Neural cell (in vitro differentiated cells): ENCODE data around the gene SLC12A8. TPM values are rescaled to one million over a fixed set of nuclear protein-coding genes. Genes with fewer than 3 reads are reported as not detected.

Source experiments
- H2AFZ ChIP-seq: fragments of 200-600, 300-800 bp; sonication (generic), shearing (Covaris generic); 2 replicates; pipeline ENCODE4 v1.6.0; 2014; ENCODE audit warnings: low read depth, mild to moderate bottlenecking, antibody characterized with exemption, low read length, moderate library complexity
- H3F3A ChIP-seq: fragments of 200-600 bp; shearing (Covaris generic); 2 replicates; pipeline ENCODE4 v1.6.1; 2016; ENCODE audit warnings: mild to moderate bottlenecking, moderate library complexity, mixed read lengths, antibody characterized with exemption, low read length; ENCODE audit not compliant: insufficient read depth, poor library complexity, severe bottlenecking
- H3K27ac ChIP-seq: fragments of 200-600, 300-800 bp; sonication (generic), shearing (Covaris generic); 2 replicates; pipeline ENCODE4 v1.5.1; 2014; ENCODE audit warnings: mild to moderate bottlenecking, low read length, moderate library complexity
- H3K27me3 ChIP-seq: fragments of 300-800, 200-600 bp; sonication (generic), shearing (Covaris generic); 2 replicates; pipeline ENCODE4 v1.6.0; 2014; ENCODE audit warnings: mild to moderate bottlenecking, low read depth, low read length, moderate library complexity; ENCODE audit not compliant: insufficient read depth
- H3K36me3 ChIP-seq: fragments of 300-800, 200-600 bp; sonication (generic), shearing (Covaris generic); 2 replicates; pipeline ENCODE4 v1.5.1; 2014; ENCODE audit warnings: mild to moderate bottlenecking, antibody characterized with exemption, low read length, moderate library complexity; ENCODE audit not compliant: insufficient read depth
- H3K4me2 ChIP-seq: fragments of 300-800, 200-600 bp; sonication (generic), shearing (Covaris generic); 2 replicates; pipeline ENCODE4 v1.6.0; 2014; ENCODE audit warnings: mild to moderate bottlenecking, low read length
- H3K4me3 ChIP-seq: fragments of 300-800, 200-600 bp; sonication (generic), shearing (Covaris generic); 2 replicates; pipeline ENCODE4 v1.5.1; 2014; ENCODE audit warnings: mild to moderate bottlenecking, low read length, moderate library complexity
- H3K79me2 ChIP-seq: fragments of 200-600 bp; shearing (Covaris generic); replicated peaks from 2 replicates; pipeline ENCODE4 v1.6.0; 2014; ENCODE audit warnings: mild to moderate bottlenecking, low read length, moderate library complexity; ENCODE audit not compliant: insufficient read depth
- H3K9ac ChIP-seq: fragments of 300-800, 200-600 bp; sonication (generic), shearing (Covaris generic); 2 replicates; pipeline ENCODE4 v1.6.1; 2016; ENCODE audit warnings: mild to moderate bottlenecking, low read length, mixed read lengths
- H3K9me2 ChIP-seq: fragments of 200-600 bp; shearing (Covaris generic); 2 replicates; pipeline ENCODE4 v1.6.1; 2016; ENCODE audit warnings: mild to moderate bottlenecking, low read length, mixed read lengths; ENCODE audit not compliant: insufficient read depth
- H3K9me3 ChIP-seq: fragments of 200-600, 300-800 bp; sonication (generic), shearing (Covaris generic); 2 replicates; pipeline ENCODE4 v1.6.1; 2016; ENCODE audit warnings: mild to moderate bottlenecking, mixed run types, low read length, moderate library complexity, mixed read lengths
- H4K20me1 ChIP-seq: fragments of 200-600 bp; shearing (Covaris generic); 2 replicates; pipeline ENCODE4 v1.6.1; 2016; ENCODE audit warnings: mild to moderate bottlenecking, mixed run types; ENCODE audit not compliant: insufficient read depth
- CTCF ChIP-seq: fragments of 450-650 bp; IDR thresholded peaks from 2 replicates; pipeline ENCODE4 v1.5.1; 2014; ENCODE audit warnings: antibody characterized with exemption, mild to moderate bottlenecking, moderate library complexity; ENCODE audit not compliant: poor library complexity, severe bottlenecking
- EP300 ChIP-seq: fragments of 450-650 bp; conservative IDR thresholded peaks from 2 replicates; pipeline ENCODE4 v1.6.1; 2014; ENCODE audit warnings: antibody characterized with exemption, mild to moderate bottlenecking, moderate library complexity; ENCODE audit not compliant: poor library complexity, severe bottlenecking
- MXI1 ChIP-seq: fragments of 450-650 bp; conservative IDR thresholded peaks from 2 replicates; pipeline ENCODE4 v1.6.1; 2014; ENCODE audit warnings: antibody characterized with exemption, mild to moderate bottlenecking; ENCODE audit not compliant: poor library complexity, severe bottlenecking
- POLR2AphosphoS5 ChIP-seq: IDR thresholded peaks from 2 replicates; pipeline ENCODE4 v1.6.1; 2012
- RAD21 ChIP-seq: fragments of 450-650 bp; conservative IDR thresholded peaks from 2 replicates; pipeline ENCODE4 v1.6.1; 2014; ENCODE audit warnings: antibody characterized with exemption, mild to moderate bottlenecking, moderate library complexity
- polyA plus RNA-seq: library from polyadenylated mRNA; depleted of rRNA; stranded (reverse); fragments of >200 nt; gene quantifications from 2 replicates; pipeline ENCODE4 v1.2.3, GENCODE V29; 2014
- TF ChIP-seq, protein P1 (sequence below): IDR thresholded peaks from 2 replicates; pipeline ENCODE4 v1.6.1; 2012; ENCODE audit warnings: borderline replicate concordance

SLC12A8 gene
- polyA plus RNA-seq, 1 donor from 2014 or later = 4.6 TPM

- TF ChIP-seq, protein P1, sequence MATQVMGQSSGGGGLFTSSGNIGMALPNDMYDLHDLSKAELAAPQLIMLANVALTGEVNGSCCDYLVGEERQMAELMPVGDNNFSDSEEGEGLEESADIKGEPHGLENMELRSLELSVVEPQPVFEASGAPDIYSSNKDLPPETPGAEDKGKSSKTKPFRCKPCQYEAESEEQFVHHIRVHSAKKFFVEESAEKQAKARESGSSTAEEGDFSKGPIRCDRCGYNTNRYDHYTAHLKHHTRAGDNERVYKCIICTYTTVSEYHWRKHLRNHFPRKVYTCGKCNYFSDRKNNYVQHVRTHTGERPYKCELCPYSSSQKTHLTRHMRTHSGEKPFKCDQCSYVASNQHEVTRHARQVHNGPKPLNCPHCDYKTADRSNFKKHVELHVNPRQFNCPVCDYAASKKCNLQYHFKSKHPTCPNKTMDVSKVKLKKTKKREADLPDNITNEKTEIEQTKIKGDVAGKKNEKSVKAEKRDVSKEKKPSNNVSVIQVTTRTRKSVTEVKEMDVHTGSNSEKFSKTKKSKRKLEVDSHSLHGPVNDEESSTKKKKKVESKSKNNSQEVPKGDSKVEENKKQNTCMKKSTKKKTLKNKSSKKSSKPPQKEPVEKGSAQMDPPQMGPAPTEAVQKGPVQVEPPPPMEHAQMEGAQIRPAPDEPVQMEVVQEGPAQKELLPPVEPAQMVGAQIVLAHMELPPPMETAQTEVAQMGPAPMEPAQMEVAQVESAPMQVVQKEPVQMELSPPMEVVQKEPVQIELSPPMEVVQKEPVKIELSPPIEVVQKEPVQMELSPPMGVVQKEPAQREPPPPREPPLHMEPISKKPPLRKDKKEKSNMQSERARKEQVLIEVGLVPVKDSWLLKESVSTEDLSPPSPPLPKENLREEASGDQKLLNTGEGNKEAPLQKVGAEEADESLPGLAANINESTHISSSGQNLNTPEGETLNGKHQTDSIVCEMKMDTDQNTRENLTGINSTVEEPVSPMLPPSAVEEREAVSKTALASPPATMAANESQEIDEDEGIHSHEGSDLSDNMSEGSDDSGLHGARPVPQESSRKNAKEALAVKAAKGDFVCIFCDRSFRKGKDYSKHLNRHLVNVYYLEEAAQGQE = no peak
- no peak for TF ChIP-seq MXI1
- TF ChIP-seq POLR2AphosphoS5 = no peak
Measured at GRCh38 chr3:125126323-125126722, 86.2 kb downstream of the SLC12A8 start (continued).

GRCh38 chr3:125125821-125126245 is 86.7 kb downstream of the SLC12A8 start:
- H3K36me3 ChIP-seq = no peaks in the 10 kb centered on the region
- H3K9me2 ChIP-seq = no peaks in the 10 kb centered on the region
- H3K4me2 ChIP-seq = no peak overlapping the region
- no peaks in the 10 kb centered on the region for H4K20me1 ChIP-seq
- no peak overlapping the region for H3K9ac ChIP-seq
- TF ChIP-seq, protein P1 = no peak
- TF ChIP-seq MXI1 = no peak
- no peak for TF ChIP-seq CTCF
- no peak for TF ChIP-seq RAD21
- no peak for TF ChIP-seq EP300
- no peak overlapping the region for H2AFZ ChIP-seq
- H3K27me3 ChIP-seq = no peaks in the 10 kb centered on the region
- H3K4me3 ChIP-seq = no peak overlapping the region
- no peak overlapping the region for H3K27ac ChIP-seq
- no peaks in the 10 kb centered on the region for H3K9me3 ChIP-seq
- H3F3A ChIP-seq = no peaks in the 10 kb centered on the region
- no peaks in the 10 kb centered on the region for H3K79me2 ChIP-seq
